ENCODE measurements around the gene PRKCB. TPM values are rescaled to one million over a fixed set of nuclear protein-coding genes. Genes with fewer than 3 reads are reported as not detected.

The PRKCB gene
- total and polyA plus RNA-seq, 2 of the 8 experiments (the other 6 are each of a cell fraction or from before 2014, with no cell fraction given): 7.1 to 12.1 TPM

GRCh38 chr16:23796941-23797340, 38.8 kb upstream of the PRKCB start:
- H4K91ac ChIP-seq (replicated peaks; ENCODE audit: insufficient read length, low read length): no peak overlapping the region
- H4K8ac ChIP-seq (ENCODE audit: extremely low read depth, insufficient read depth, low read length): no peak overlapping the region
- no peaks in the 10 kb centered on the region for H3K23me2 ChIP-seq (ENCODE audit: low read depth, low read length)
- no peaks in the 10 kb centered on the region for H3K79me1 ChIP-seq (ENCODE audit: low read depth, low read length)
- ChIA-PET CTCF (ENCODE audit: partially characterized antibody) (interaction anchor here (1.2 to 1.5 kb wide), 3 partner anchors 11 to 223 kb away, joined by 3 to 4 read pairs (median 3); no protein-coding TSS in a partner anchor), POLR2A (ENCODE audit: partially characterized antibody) (interaction anchor here (1.5 kb wide), 1 partner anchor 10 kb away, joined by 6 read pairs; no protein-coding TSS in a partner anchor)
- no peak overlapping the region for H3K27ac ChIP-seq (ENCODE audit: low read depth, low read length)
- no peaks in the 10 kb centered on the region for H3K36me3 ChIP-seq (ENCODE audit: control insufficient read depth in 2 of 4, insufficient read depth in 4 of 4, low read length in 3 of 4)
- no peak overlapping the region for H2AK5ac ChIP-seq (ENCODE audit: low read depth, low read length)
- H2AFZ ChIP-seq (ENCODE audit: low read length): no peak overlapping the region
- no peak overlapping the region for H2BK20ac ChIP-seq (ENCODE audit: low read length)
- H3K23ac ChIP-seq (ENCODE audit: insufficient read length): no peak overlapping the region
- H4K20me1 ChIP-seq (replicated peaks in 1 of 2; ENCODE audit: control insufficient read depth in 1 of 2, insufficient read depth in 2 of 2, low read length in 2 of 2): no peaks in the 10 kb centered on the region
- H3K9me3 ChIP-seq (ENCODE audit: insufficient read depth in 2 of 2, low read depth in 1 of 2, low read length in 1 of 2): no peaks in the 10 kb centered on the region
- H3K14ac ChIP-seq (ENCODE audit: insufficient read length): no peak overlapping the region
- no peak overlapping the region for H3K18ac ChIP-seq (ENCODE audit: extremely low read depth, low read length)
- no peak for DNase-seq (ENCODE audit: low read depth in 1 of 2, low spot score in 2 of 2)
- H3K4ac ChIP-seq (replicated peaks; ENCODE audit: insufficient read length, low read depth, low read length): no peak overlapping the region
- H2BK12ac ChIP-seq (ENCODE audit: low read depth, low read length): no peak overlapping the region
- no peak overlapping the region for H3K56ac ChIP-seq (replicated peaks; ENCODE audit: insufficient read length, low read depth, low read length)
- H3K4me2 ChIP-seq (ENCODE audit: insufficient read depth in 1 of 2, low read depth in 2 of 2, low read length in 2 of 2): no peak overlapping the region
- 86% methylated on average over 2 of the region's 2 CpGs; no CpG with 5 or more reads in 1 of the 2 experiments for WGBS, 2 experiments (ENCODE audit: extremely low coverage in 1 of 2, insufficient coverage in 1 of 2, insufficient read length in 1 of 2, insufficient replicate concordance in 2 of 2, low coverage in 1 of 2, low lambda C conversion rate in 2 of 2, missing lambda C conversion rate in 1 of 2)
- no peak overlapping the region for H3K4me3 ChIP-seq (ENCODE audit: extremely low read depth in 1 of 4, insufficient read depth in 2 of 4, low read depth in 3 of 4, low read length in 4 of 4)
- no peak overlapping the region for H2BK5ac ChIP-seq (ENCODE audit: low read depth, low read length)
- H2BK120ac ChIP-seq (replicated peaks; ENCODE audit: low read depth, low read length): no peak overlapping the region
- no peaks in the 10 kb centered on the region; a peak in 1 of 7 replicates for H3K4me1 ChIP-seq (replicated peaks in 1 of 4; ENCODE audit: control insufficient read depth in 3 of 4, insufficient read depth in 4 of 4, low read length in 3 of 4)
- H3K79me2 ChIP-seq (ENCODE audit: control insufficient read depth in 1 of 2, insufficient read depth in 2 of 2, low read length in 2 of 2): no peaks in the 10 kb centered on the region
- H2BK15ac ChIP-seq (ENCODE audit: low read length): no peak overlapping the region
- H4K5ac ChIP-seq (ENCODE audit: insufficient read length, low read depth, low read length): no peak overlapping the region
- H3K27me3 ChIP-seq (replicated peaks in 1 of 4; ENCODE audit: control insufficient read depth in 3 of 4, extremely low read depth in 1 of 4, insufficient read depth in 3 of 4, low read length in 3 of 4): no peaks in the 10 kb centered on the region
- FAIRE-seq: no peak
- H3K9ac ChIP-seq (replicated peaks in 1 of 4; ENCODE audit: extremely low read depth in 1 of 4, low read depth in 3 of 4, low read length in 3 of 4): no peak overlapping the region
- TF ChIP-seq RXRA (IDR thresholded peaks at IDR 0.05; ENCODE audit: insufficient read depth, low read depth, low read length) (no peak), NRF1 (IDR thresholded peaks at IDR 0.05; ENCODE audit: low read depth, low read length) (no peak)
